ENCODE measurements around the gene LMO2.

The LMO2 gene

DNA sequence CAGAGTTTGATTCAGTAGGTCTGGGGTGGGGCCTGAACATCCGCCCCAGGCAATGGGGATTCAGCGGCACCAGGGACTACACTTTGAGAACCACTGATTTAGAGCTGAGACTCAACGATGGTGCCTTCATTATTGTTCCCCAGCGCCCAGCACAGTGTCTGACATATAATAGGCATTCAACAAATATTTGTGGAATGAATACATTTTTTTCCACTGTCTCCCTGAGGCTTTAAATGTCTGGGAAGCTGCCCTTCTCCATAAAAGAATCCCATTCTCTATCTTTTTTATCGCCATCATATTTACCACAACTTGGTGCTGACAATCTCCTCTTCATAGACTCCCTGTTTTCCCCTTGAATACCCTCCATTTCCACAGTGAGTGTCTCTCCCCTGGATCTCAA is 23.6 kb upstream of the LMO2 start:
- DNase-seq (ENCODE audit: low read depth in 2 of 2, low spot score in 1 of 2) = no peak

GRCh38 chr11:33913991-33914390 is 22.1 kb upstream of the LMO2 start:
- DNase-seq (ENCODE audit: low read depth in 2 of 2, low spot score in 1 of 2) = no peak

GRCh38 chr11:33912405-33913361 is 20.8 kb upstream of the LMO2 start:
- DNase-seq (ENCODE audit: low read depth in 2 of 2, low spot score in 1 of 2) = no peak

DNA sequence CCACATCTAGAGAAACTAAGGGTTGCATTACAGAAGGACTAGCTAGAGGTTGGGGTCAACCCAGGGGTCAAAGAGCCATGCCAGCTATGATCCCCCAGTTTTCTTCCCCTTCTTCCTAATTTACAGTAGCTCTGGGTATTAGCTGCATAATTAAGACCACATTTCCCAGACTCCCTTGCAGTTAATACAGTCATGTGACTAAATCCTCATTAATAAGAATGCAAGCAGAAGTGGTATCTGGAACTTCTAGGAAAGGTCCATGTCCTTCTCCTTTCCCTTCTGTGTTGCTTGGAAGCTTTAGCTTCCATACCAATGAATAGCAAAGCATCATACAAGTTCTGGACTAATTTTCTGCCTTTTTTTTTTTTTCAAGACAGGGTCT is 19.1 kb upstream of the LMO2 start:
- no peak for DNase-seq (ENCODE audit: low read depth in 2 of 2, low spot score in 1 of 2)

DNA sequence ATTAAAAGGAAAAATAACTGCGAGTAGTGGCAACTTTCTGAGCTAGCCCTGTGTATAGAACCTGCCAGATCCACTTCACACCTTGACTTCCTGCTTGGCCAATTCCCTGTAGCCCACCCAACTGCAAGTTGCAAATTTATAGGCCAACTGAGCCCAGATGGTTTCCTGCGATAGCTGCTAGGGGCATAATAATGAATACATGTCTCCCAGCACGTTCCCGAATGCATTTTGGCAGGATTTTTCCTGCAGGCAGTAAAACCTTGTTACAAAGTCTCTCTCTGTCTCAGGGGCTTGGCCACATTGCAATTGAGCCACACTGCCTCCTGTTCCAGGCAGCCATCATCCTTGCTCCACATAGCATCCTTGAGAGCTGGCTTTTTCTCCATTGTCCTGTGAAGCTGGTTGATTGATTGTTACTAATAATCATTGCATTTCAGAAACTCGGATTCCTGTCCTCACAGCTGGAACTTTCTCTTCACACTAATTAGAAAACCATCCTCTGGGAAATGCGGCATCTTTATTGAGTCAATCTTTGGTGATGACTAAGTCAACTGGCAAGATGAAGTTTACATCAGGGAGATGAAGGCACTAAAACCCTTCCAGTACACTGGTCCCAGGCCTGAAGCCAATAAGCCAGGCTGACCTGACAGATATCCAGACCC is 18.6 kb upstream of the LMO2 start:
- DNase-seq (ENCODE audit: low read depth in 2 of 2, low spot score in 1 of 2) = no peak

- DNase-seq (ENCODE audit: low read depth in 2 of 2, low spot score in 1 of 2) = no peak
These were observed 17.7 kb upstream of the LMO2 start for GRCh38 chr11:33909552-33909951.

GRCh38 chr11:33909150-33909549 is 17.3 kb upstream of the LMO2 start:
- no peak for DNase-seq (ENCODE audit: low read depth in 2 of 2, low spot score in 1 of 2)

GRCh38 chr11:33907421-33907820 is 15.5 kb upstream of the LMO2 start:
- DNase-seq (ENCODE audit: low read depth in 2 of 2, low spot score in 1 of 2) = no peak

- DNase-seq (ENCODE audit: low read depth in 2 of 2, low spot score in 1 of 2) = no peak
These were observed 14.8 kb upstream of the LMO2 start for GRCh38 chr11:33906484-33907186.

DNA sequence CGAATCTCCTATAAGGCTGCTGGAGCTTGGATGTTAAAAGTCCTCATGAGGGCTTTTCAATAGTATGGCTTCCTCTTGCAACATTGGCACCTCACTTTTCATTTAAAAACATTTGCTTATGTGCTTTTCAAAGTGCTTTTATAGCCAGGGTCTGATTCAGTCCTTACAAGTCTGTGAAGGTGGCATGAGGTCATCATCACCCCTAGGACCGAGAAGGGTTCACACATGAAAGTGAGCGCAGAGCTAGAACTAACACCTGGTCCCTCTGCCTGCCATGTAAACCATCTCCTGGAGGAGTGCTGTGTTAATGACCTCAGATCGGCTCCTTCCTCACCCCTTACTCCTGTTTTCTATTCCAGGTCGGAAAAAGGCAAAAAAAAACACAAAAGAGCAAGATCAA is 12.2 kb upstream of the LMO2 start:
- DNase-seq (ENCODE audit: low read depth in 2 of 2, low spot score in 1 of 2) = no peak

- DNase-seq (ENCODE audit: low read depth in 2 of 2, low spot score in 1 of 2) = no peak
These were observed 8.4 kb upstream of the LMO2 start for GRCh38 chr11:33900159-33900840.

DNA sequence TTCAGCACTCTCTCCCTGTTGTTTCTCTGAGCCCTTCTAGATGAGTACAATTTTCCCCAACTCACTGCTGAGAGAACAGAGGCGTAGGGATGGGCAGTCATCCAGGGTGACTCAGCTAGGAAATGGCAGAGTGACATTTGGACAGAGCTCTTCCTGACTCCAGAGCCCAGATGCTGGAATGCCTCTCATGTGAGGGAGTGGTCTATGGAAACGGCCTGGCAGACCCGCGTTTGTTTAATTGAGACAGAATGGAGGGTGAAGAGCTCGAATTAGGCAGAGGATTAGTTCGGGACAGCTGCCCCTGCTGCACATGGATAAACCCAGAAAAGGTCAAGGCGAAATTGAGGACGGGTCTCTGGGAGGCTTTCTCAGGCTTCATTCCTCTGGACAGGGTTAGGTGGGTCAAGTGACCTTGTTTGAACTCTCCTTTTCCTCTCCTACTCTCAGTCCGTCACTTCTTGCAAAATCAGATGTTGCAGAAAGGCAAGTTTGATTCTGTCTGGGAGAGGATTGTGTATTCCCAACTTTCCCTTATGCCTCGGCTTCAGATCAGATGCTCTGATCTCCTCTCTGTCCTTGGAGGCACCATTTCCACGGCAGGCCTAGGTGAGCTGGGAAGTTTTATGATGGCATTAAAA is 7.6 kb upstream of the LMO2 start:
- no peak for DNase-seq (ENCODE audit: low read depth in 2 of 2, low spot score in 1 of 2)

- DNase-seq (ENCODE audit: low read depth in 2 of 2, low spot score in 1 of 2) = no peak
These were observed 7.1 kb upstream of the LMO2 start for GRCh38 chr11:33898957-33899356.

DNA sequence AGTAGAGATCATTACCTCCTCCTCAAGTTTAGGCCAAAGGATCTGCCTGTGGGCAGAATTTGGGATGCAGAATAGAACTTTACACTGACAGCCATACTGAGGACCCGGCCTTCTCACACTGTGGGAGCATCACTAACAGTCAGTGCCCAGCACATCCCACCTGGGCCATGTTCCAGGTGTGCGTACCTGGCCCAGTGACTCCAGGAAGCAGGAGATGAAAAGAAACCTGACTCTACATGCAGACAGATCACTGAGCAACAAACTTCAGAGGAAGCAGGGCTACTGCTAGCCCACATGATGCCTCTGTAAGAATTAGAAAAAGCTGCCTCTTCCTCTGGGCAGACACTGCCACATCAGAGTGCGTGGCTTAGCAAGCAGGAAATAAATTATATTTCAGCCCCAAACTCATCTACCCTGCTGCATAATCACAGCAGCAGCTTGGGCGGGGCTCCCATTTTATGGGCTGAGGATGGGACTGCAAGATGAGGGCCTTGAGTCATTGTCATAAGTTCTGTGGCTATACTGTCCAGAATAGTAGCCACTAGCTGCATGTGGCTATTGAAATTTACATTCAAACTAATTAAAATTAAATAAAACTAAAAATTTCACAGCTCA is 6.0 kb upstream of the LMO2 start:
- DNase-seq (ENCODE audit: low read depth in 2 of 2, low spot score in 1 of 2) = no peak

GRCh38 chr11:33896911-33897310 is 5.0 kb upstream of the LMO2 start:
- no peak for DNase-seq (ENCODE audit: low read depth in 2 of 2, low spot score in 1 of 2)

DNA sequence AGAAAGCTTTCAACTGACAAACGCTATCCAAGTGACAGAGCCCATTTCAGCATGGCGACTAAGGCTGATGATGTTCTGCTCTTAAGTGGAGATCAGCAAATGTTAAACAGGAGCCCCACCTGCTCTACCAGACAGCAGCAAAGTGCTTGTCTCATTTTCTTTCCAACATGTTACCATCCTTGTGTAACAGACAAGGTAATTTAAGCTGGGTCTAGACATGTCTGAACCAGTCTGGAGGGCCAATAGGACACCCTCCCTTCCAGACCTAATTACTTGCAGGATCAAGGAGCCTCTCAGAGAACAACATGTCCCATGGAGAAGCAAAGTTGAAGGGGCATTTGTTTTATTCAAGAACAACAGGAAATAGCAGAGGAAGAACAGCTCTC is 3.9 kb upstream of the LMO2 start:
- no peak for DNase-seq (ENCODE audit: low read depth in 2 of 2, low spot score in 1 of 2)

- DNase-seq (ENCODE audit: low read depth in 2 of 2, low spot score in 1 of 2) = no peak
These were observed 2.5 kb upstream of the LMO2 start for GRCh38 chr11:33894398-33894746.

DNA sequence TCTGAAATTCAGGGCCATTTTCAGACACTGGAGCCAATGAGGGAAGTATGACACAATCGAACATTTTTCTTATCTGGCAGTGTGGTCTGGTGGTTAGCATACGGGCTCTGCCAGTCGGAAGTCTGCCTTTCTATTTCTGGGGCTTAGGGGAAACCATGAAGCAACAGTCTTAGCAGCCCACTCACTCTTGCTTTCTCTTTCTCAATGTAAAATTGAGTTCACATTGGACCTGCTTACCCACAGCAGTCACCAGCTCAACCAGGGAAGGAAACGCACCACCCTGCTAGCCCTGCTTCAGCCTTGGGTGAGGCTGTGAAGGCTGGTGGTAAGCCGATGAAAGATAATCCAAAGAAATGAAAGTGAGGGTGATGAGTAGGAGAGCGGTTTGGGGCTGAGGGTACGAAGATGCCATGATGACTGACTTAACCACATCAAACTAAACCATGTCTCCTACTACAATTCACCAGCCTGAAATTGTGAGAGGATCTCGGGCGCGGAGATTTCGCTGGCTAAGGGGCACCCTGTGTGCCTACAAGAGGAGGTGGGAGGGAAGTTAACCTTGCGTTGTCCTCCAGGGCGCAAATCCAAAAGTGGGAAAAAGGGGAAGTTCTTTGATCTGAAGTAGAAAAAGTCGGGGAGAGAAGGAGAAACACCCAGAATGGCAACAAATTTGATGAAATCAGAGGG is 2.0 kb upstream of the LMO2 start:
- peak; percentile 24 to 57 for DNase-seq (ENCODE audit: low read depth in 2 of 2, low spot score in 1 of 2)

- DNase-seq (ENCODE audit: low read depth in 2 of 2, low spot score in 1 of 2) = no peak
These were observed 1.2 kb upstream of the LMO2 start for GRCh38 chr11:33892906-33893594.
